Fibroblast of lung (primary cell): ENCODE measurements around the gene ITPR2. TPM values are rescaled to one million over a fixed set of nuclear protein-coding genes. Genes with fewer than 3 reads are reported as not detected.
A peak's percentile ranks its signal among the peaks of the same experiment; 100 is the strongest.

ENCODE experiments used
- DNase-seq, 2 donors: peaks; one replicate each; pipeline versions ENCODE4 v3.0.0 to v3.0.0-alpha.2; 2010; ENCODE audit warnings: low read depth in 2 of 2
- H2AFZ ChIP-seq: 2 replicates; pipeline ENCODE4 v1.5.1; 2012; ENCODE audit warnings: low read length, control low read depth, inconsistent platforms
- H3K27ac ChIP-seq: 2 replicates; pipeline ENCODE4 v1.5.1; 2011; ENCODE audit warnings: low read length, control low read depth; ENCODE audit not compliant: insufficient read depth
- H3K27me3 ChIP-seq: 2 replicates; pipeline ENCODE4 v1.5.1; 2011; ENCODE audit warnings: mild to moderate bottlenecking, low read length; ENCODE audit not compliant: control insufficient read depth, insufficient read depth
- H3K36me3 ChIP-seq: 2 replicates; pipeline ENCODE4 v1.5.1; 2011; ENCODE audit warnings: low read length; ENCODE audit not compliant: control insufficient read depth, insufficient read depth
- H3K4me1 ChIP-seq: 2 replicates; pipeline ENCODE4 v1.5.1; 2011; ENCODE audit warnings: low read length; ENCODE audit not compliant: control insufficient read depth, insufficient read depth; ENCODE audit errors: extremely low read depth
- H3K4me2 ChIP-seq: 2 replicates; pipeline ENCODE4 v1.5.1; 2011; ENCODE audit warnings: low read length, control low read depth; ENCODE audit not compliant: insufficient read depth; ENCODE audit errors: extremely low read depth
- H3K4me3 ChIP-seq, 4 experiments: fragments of 200-600 bp in 1 of 4; sonication (generic) in 1 of 4; replicated peaks in 1 of 4; 2 replicates each; pipeline ENCODE4 v1.5.1; 2011 to 2016; ENCODE audit warnings: low read length in 4 of 4, low read depth in 3 of 4, mild to moderate bottlenecking in 3 of 4, control low read depth in 2 of 4, inconsistent platforms in 1 of 4, mixed read lengths in 1 of 4; ENCODE audit not compliant: insufficient read depth in 1 of 4; ENCODE audit errors: control extremely low read depth in 1 of 4
- H3K79me2 ChIP-seq: 2 replicates; pipeline ENCODE4 v1.5.1; 2012; ENCODE audit warnings: mild to moderate bottlenecking, low read length, inconsistent platforms; ENCODE audit not compliant: control insufficient read depth, insufficient read depth
- H3K9ac ChIP-seq: 2 replicates; pipeline ENCODE4 v1.5.1; 2011; ENCODE audit warnings: mild to moderate bottlenecking, low read length, control low read depth; ENCODE audit not compliant: insufficient read depth
- H3K9me3 ChIP-seq: 2 replicates; pipeline ENCODE4 v1.5.1; 2012; ENCODE audit warnings: low read depth, low read length; ENCODE audit not compliant: control insufficient read depth, insufficient read depth
- H4K20me1 ChIP-seq: 2 replicates; pipeline ENCODE4 v1.5.1; 2011; ENCODE audit warnings: low read length; ENCODE audit not compliant: control insufficient read depth, insufficient read depth; ENCODE audit errors: extremely low read depth
- CTCF ChIP-seq, 2 donors: IDR thresholded peaks in 1 of 2; conservative IDR thresholded peaks in 1 of 2; 1 replicate in 1 of 2; 2 replicates in 1 of 2; pipeline ENCODE4 v1.5.1; 2011 to 2012; ENCODE audit warnings: low read length in 2 of 2, control low read depth in 1 of 2, inconsistent platforms in 1 of 2, low read depth in 1 of 2, mild to moderate bottlenecking in 1 of 2
- EZH2 ChIP-seq: IDR thresholded peaks from 2 replicates; pipeline ENCODE4 v1.5.1; 2012; ENCODE audit warnings: low read length, control low read depth, mild to moderate bottlenecking; ENCODE audit errors: missing control alignments
- polyA plus RNA-seq, 2 donors: library from polyadenylated mRNA; depleted of rRNA in 1 of 2; stranded (reverse) in 1 of 2; unstranded in 1 of 2; fragments of >200 nt; gene quantifications; 2 replicates each; pipeline ENCODE4 v1.2.1, GENCODE V29; 2011 to 2012; ENCODE audit warnings: missing spikeins in 1 of 2
- total RNA-seq: library from RNA; depleted of rRNA; stranded (reverse); fragments of >200 nt; gene quantifications from 2 replicates; pipeline ENCODE4 v1.2.1, GENCODE V29; 2014

ITPR2 gene
- total and polyA plus RNA-seq, 2 donors (not counting 1 experiment from before 2014, with no cell fraction given), result 5.1 to 24.6 TPM

GRCh38 chr12:26298785-26299621, 534.0 kb downstream of the ITPR2 start:
- peak overlapping the region; percentile 44 for H3K27ac ChIP-seq
- H3K4me2 ChIP-seq, result peak overlapping the region; percentile 15
- peak overlapping the region; percentile 7 to 39 (median 19) for H3K4me3 ChIP-seq
- no peaks in the 10 kb centered on the region for H3K27me3 ChIP-seq
- no peak overlapping the region for H3K9ac ChIP-seq
- no peaks in the 10 kb centered on the region for H3K79me2 ChIP-seq
- peak; percentile 22 to 40 for TF ChIP-seq CTCF (conservative IDR thresholded peaks at IDR 0.05 in 1 of 2, IDR thresholded peaks at IDR 0.05 in 1 of 2; ENCODE audit: low read depth in 1 of 2, low read length in 2 of 2)
- TF ChIP-seq EZH2, result no peak
- DNase-seq, result peak; percentile 74 to 90
- peaks cover 3% of the 10 kb centered on the region for H3K4me1 ChIP-seq
- peak overlapping the region; percentile 49 for H2AFZ ChIP-seq
- no peaks in the 10 kb centered on the region for H3K9me3 ChIP-seq
- H4K20me1 ChIP-seq, result no peaks in the 10 kb centered on the region
- no peaks in the 10 kb centered on the region for H3K36me3 ChIP-seq

GRCh38 chr12:26297396-26298070, 535.5 kb downstream of the ITPR2 start:
- H3K27ac ChIP-seq, result no peak overlapping the region
- H3K9ac ChIP-seq, result no peak overlapping the region
- no peaks in the 10 kb centered on the region for H3K36me3 ChIP-seq
- DNase-seq, result peak in 1 of 2 donors; percentile 79
- no peak overlapping the region for H2AFZ ChIP-seq
- no peak for TF ChIP-seq EZH2
- TF ChIP-seq CTCF (conservative IDR thresholded peaks at IDR 0.05 in 1 of 2, IDR thresholded peaks at IDR 0.05 in 1 of 2; ENCODE audit: low read depth in 1 of 2, low read length in 2 of 2), result no peak
- no peaks in the 10 kb centered on the region for H3K79me2 ChIP-seq
- H4K20me1 ChIP-seq, result no peaks in the 10 kb centered on the region
- no peak overlapping the region for H3K4me2 ChIP-seq
- peaks cover 3% of the 10 kb centered on the region for H3K4me1 ChIP-seq
- H3K27me3 ChIP-seq, result no peaks in the 10 kb centered on the region
- H3K9me3 ChIP-seq, result no peaks in the 10 kb centered on the region
- H3K4me3 ChIP-seq, result no peak overlapping the region

DNA sequence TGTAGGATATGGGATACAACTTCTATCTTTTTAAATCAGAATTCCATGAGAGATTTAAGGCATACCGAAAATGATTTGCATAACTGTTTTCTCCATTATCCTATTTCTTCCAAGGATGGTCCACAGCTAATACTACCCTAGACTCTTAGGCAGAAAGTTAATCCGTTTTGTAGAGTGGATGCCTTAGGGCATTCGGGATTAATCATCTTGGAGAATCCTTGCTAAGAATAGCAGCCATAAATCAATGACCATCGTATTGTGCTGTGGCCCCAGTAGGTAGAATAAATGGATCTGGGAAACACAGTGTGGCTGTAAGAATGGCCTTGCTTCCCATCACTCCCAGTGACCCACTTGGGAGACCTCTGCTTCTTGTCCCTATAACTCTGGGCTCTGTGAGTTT, 538.0 kb downstream of the ITPR2 start:
- H3K27me3 ChIP-seq, result no peaks in the 10 kb centered on the region
- no peaks in the 10 kb centered on the region for H3K9me3 ChIP-seq
- no peaks in the 10 kb centered on the region for H3K36me3 ChIP-seq
- no peak for DNase-seq
- H3K4me2 ChIP-seq, result no peak overlapping the region
- H2AFZ ChIP-seq, result no peak overlapping the region
- H3K4me1 ChIP-seq, result peaks cover 3% of the 10 kb centered on the region
- no peaks in the 10 kb centered on the region for H4K20me1 ChIP-seq
- no peak overlapping the region for H3K27ac ChIP-seq
- no peak for TF ChIP-seq EZH2
- TF ChIP-seq CTCF (conservative IDR thresholded peaks at IDR 0.05 in 1 of 2, IDR thresholded peaks at IDR 0.05 in 1 of 2; ENCODE audit: low read depth in 1 of 2, low read length in 2 of 2), result no peak
- H3K4me3 ChIP-seq, result no peak overlapping the region
- no peaks in the 10 kb centered on the region for H3K79me2 ChIP-seq
- H3K9ac ChIP-seq, result no peak overlapping the region
